HuH-7.5 (cell line): ENCODE results near the gene TBK1.

ENCODE experiments used
- DNase-seq: peaks from one replicate; pipeline ENCODE4 v3.0.0; 2011; ENCODE audit warnings: low spot score

The TBK1 gene

GRCh38 chr12:64545081-64545382 is 93.1 kb downstream of the TBK1 start:
- DNase-seq = no peak

DNA sequence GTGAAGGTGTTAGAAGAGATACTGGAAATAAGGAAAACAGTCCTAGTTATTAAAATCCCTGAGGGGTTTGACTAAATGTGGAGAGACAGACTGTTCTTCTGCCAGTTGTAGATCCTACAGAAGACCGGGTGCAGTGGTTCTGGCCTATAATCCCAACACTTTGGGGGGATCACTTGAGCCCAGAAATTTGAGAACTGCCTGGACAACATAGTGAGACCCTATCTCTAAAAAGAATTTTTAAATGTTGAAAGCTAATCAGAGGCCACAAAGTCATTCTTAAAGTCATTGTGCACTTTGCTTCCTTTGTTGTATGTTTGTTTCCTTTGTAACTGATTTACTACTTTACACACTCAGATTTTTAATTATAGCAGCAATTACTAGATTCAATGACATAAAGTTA is 97.2 kb downstream of the TBK1 start:
- DNase-seq = no peak

GRCh38 chr12:64550755-64551154 is 98.8 kb downstream of the TBK1 start:
- no peak for DNase-seq

DNA sequence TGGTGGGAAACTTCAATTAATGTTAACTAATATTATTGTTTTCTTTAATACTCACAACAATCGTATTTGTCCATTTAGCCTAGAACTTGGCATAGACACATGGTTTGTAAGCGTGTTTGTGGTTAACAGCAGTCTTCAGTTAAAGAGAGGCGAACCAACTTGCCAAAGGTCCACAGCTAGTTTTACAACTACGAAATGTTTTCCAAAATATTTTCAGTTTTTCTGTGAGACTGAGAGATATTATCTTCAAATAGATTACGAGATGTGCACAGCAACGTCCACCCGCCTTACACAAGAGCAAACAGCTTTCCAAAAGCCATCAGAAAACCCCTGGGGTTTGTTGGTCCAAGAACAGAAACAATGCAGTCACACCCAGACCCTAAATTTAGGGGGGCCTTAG is 99.8 kb downstream of the TBK1 start:
- DNase-seq = no peak
